GM18508 (cell line): Measurements from ENCODE around the gene TRMT1L.

Source experiments
- ATAC-seq: cut with Tn5 transposase; IDR thresholded peaks from one replicate; pipeline ENCODE4 v1.9.1; 2021; ENCODE audit warnings: moderate number of reproducible peaks; ENCODE audit not compliant: insufficient read depth, unreplicated experiment

TRMT1L gene

GRCh38 chr1:185129708-185130107, 27.0 kb downstream of the TRMT1L start:
- ATAC-seq: no peak

GRCh38 chr1:185112356-185112755, 44.4 kb downstream of the TRMT1L start:
- ATAC-seq: no peak

- no peak for ATAC-seq
Observed at GRCh38 chr1:185111873-185112272, 44.9 kb downstream of the TRMT1L start.

GRCh38 chr1:185110145-185110544, 46.6 kb downstream of the TRMT1L start:
- no peak for ATAC-seq

GRCh38 chr1:185108321-185108720, 48.4 kb downstream of the TRMT1L start:
- no peak for ATAC-seq

- ATAC-seq: no peak
Observed at GRCh38 chr1:185105121-185105520, 51.6 kb downstream of the TRMT1L start.

- ATAC-seq: no peak
Observed at GRCh38 chr1:185104083-185104482, 52.7 kb downstream of the TRMT1L start.

GRCh38 chr1:185096531-185096930, 60.2 kb downstream of the TRMT1L start:
- no peak for ATAC-seq

GRCh38 chr1:185094761-185095160, 62.0 kb downstream of the TRMT1L start:
- ATAC-seq: no peak

- ATAC-seq: no peak
Observed at GRCh38 chr1:185091480-185091879, 65.3 kb downstream of the TRMT1L start.

- no peak for ATAC-seq
Observed at GRCh38 chr1:185087746-185088145, 69.0 kb downstream of the TRMT1L start.

- no peak for ATAC-seq
Observed at GRCh38 chr1:185087101-185087500, 69.7 kb downstream of the TRMT1L start.

- no peak for ATAC-seq
Observed at GRCh38 chr1:185083818-185084217, 72.9 kb downstream of the TRMT1L start.

- ATAC-seq: no peak
Observed at GRCh38 chr1:185080422-185080821, 76.3 kb downstream of the TRMT1L start.

- ATAC-seq: no peak
Observed at GRCh38 chr1:185077374-185077773, 79.4 kb downstream of the TRMT1L start.

GRCh38 chr1:185075476-185075875, 81.3 kb downstream of the TRMT1L start:
- ATAC-seq: no peak

GRCh38 chr1:185074307-185074706, 82.4 kb downstream of the TRMT1L start:
- ATAC-seq: no peak

- ATAC-seq: no peak
Observed at GRCh38 chr1:185073725-185074124, 83.0 kb downstream of the TRMT1L start.

GRCh38 chr1:185070051-185070450, 86.7 kb downstream of the TRMT1L start:
- ATAC-seq: no peak

GRCh38 chr1:185069202-185069772, 87.5 kb downstream of the TRMT1L start:
- no peak for ATAC-seq

- no peak for ATAC-seq
Observed at GRCh38 chr1:185068341-185068740, 88.4 kb downstream of the TRMT1L start.
